KMS-11 (cell line): ENCODE measurements around the gene CDSN.

Experiments
- H2AFZ ChIP-seq: fragments of 200-600 bp; sonication (generic); 2 replicates; pipeline ENCODE4 v1.6.1; 2016; ENCODE audit warnings: antibody characterized with exemption, mixed run types, low read depth
- H3K27ac ChIP-seq: fragments of 200-600 bp; sonication (generic); 2 replicates; pipeline ENCODE4 v1.6.1; 2016; ENCODE audit warnings: mild to moderate bottlenecking, mixed run types
- H3K27me3 ChIP-seq: fragments of 200-600 bp; sonication (generic); 2 replicates; pipeline ENCODE4 v1.6.1; 2017; ENCODE audit warnings: mild to moderate bottlenecking, low read depth, mixed run types, moderate library complexity; ENCODE audit not compliant: insufficient read depth
- H3K36me3 ChIP-seq: fragments of 200-600 bp; sonication (generic); 2 replicates; pipeline ENCODE4 v1.6.1; 2017; ENCODE audit warnings: mild to moderate bottlenecking, mixed run types; ENCODE audit not compliant: insufficient read depth
- H3K4me1 ChIP-seq: fragments of 200-600 bp; sonication (generic); 2 replicates; pipeline ENCODE4 v1.6.1; 2016; ENCODE audit warnings: mild to moderate bottlenecking, low read depth, mixed run types; ENCODE audit not compliant: poor library complexity, severe bottlenecking
- H3K4me2 ChIP-seq: fragments of 200-600 bp; sonication (generic); 2 replicates; pipeline ENCODE4 v1.7.0; 2016; ENCODE audit warnings: mild to moderate bottlenecking, mixed run types
- H3K4me3 ChIP-seq: fragments of 200-600 bp; sonication (generic); IDR thresholded peaks from 2 replicates; pipeline ENCODE4 v1.6.1; 2017; ENCODE audit warnings: low read depth, low read length, mixed read lengths; ENCODE audit not compliant: insufficient read depth
- H3K79me2 ChIP-seq: fragments of 200-600 bp; sonication (generic); 2 replicates; pipeline ENCODE4 v1.6.1; 2016; ENCODE audit warnings: low read depth, mixed run types; ENCODE audit not compliant: insufficient read depth
- H3K9ac ChIP-seq: fragments of 200-600 bp; sonication (generic); 2 replicates; pipeline ENCODE4 v1.6.1; 2016; ENCODE audit warnings: mild to moderate bottlenecking, mixed run types
- H4K20me1 ChIP-seq: fragments of 200-600 bp; sonication (generic); 2 replicates; pipeline ENCODE4 v1.6.1; 2016; ENCODE audit warnings: mild to moderate bottlenecking, mixed run types; ENCODE audit not compliant: insufficient read depth
- CTCF ChIP-seq: fragments of 200-600 bp; sonication (generic); conservative IDR thresholded peaks from 2 replicates; pipeline ENCODE4 v1.6.1; 2017; ENCODE audit warnings: low read depth, mild to moderate bottlenecking, antibody characterized with exemption, low read length, moderate library complexity, mixed read lengths

CDSN gene

GRCh38 chr6:31144970-31145340 is 24.7 kb upstream of the CDSN start:
- Histone ChIP-seq H3K9ac (no peak overlapping the region), H3K27me3 (no peaks in the 10 kb centered on the region), H3K79me2 (no peaks in the 10 kb centered on the region), H4K20me1 (no peaks in the 10 kb centered on the region), H2AFZ (no peak overlapping the region), H3K36me3 (no peaks in the 10 kb centered on the region), H3K4me2 (no peak overlapping the region), H3K4me3 (no peak overlapping the region), H3K4me1 (no peaks in the 10 kb centered on the region), H3K27ac (no peak overlapping the region)
- no peak for TF ChIP-seq CTCF

- Histone ChIP-seq H3K4me2 (no peak overlapping the region), H3K27ac (no peak overlapping the region), H3K79me2 (no peaks in the 10 kb centered on the region), H3K36me3 (no peaks in the 10 kb centered on the region), H3K9ac (no peak overlapping the region), H3K27me3 (no peaks in the 10 kb centered on the region), H3K4me3 (no peak overlapping the region), H2AFZ (no peak overlapping the region), H4K20me1 (no peaks in the 10 kb centered on the region), H3K4me1 (no peaks in the 10 kb centered on the region)
- TF ChIP-seq CTCF = no peak
Observed at GRCh38 chr6:31144296-31144969, 24.2 kb upstream of the CDSN start.

GRCh38 chr6:31143148-31143547 is 22.9 kb upstream of the CDSN start:
- no peaks in the 10 kb centered on the region for H3K27me3 ChIP-seq
- H3K4me1 ChIP-seq = no peaks in the 10 kb centered on the region
- no peak overlapping the region for H3K4me3 ChIP-seq
- no peak overlapping the region for H3K4me2 ChIP-seq
- H3K9ac ChIP-seq = no peak overlapping the region
- H3K79me2 ChIP-seq = no peaks in the 10 kb centered on the region
- no peak overlapping the region for H2AFZ ChIP-seq
- H4K20me1 ChIP-seq = no peaks in the 10 kb centered on the region
- TF ChIP-seq CTCF = no peak
- H3K36me3 ChIP-seq = no peaks in the 10 kb centered on the region
- no peak overlapping the region for H3K27ac ChIP-seq

- Histone ChIP-seq H4K20me1 (no peaks in the 10 kb centered on the region), H2AFZ (no peak overlapping the region), H3K4me1 (peaks cover 5% of the 10 kb centered on the region), H3K4me3 (no peak overlapping the region), H3K79me2 (no peaks in the 10 kb centered on the region), H3K4me2 (no peak overlapping the region), H3K27ac (no peak overlapping the region), H3K9ac (no peak overlapping the region), H3K36me3 (no peaks in the 10 kb centered on the region), H3K27me3 (no peaks in the 10 kb centered on the region)
- no peak for TF ChIP-seq CTCF
Observed at GRCh38 chr6:31142361-31142761, 22.1 kb upstream of the CDSN start.
